Measurements from ENCODE around the gene NPM3. TPM values are rescaled to one million over a fixed set of nuclear protein-coding genes. Genes with fewer than 3 reads are reported as not detected.

The NPM3 gene
- total RNA-seq, 4 donors from 2014 or later, result 12.9 to 37.0 (median 16.0) TPM

GRCh38 chr10:101748496-101748895 is 34.8 kb downstream of the NPM3 start:
- H3K9me3 ChIP-seq, result no peaks in the 10 kb centered on the region
- intact Hi-C loops (cut with DNase I; ENCODE audit: low total_unique reads), result no loop called here

GRCh38 chr10:101745074-101745696 is 38.1 kb downstream of the NPM3 start:
- Histone ChIP-seq H3K27ac (no peak overlapping the region), H3K36me3 (no peaks in the 10 kb centered on the region), H3K9me3 (no peaks in the 10 kb centered on the region), H3K27me3 (no peaks in the 10 kb centered on the region), H3K4me1 (no peaks in the 10 kb centered on the region), H3K4me3 (no peak overlapping the region)
- in situ Hi-C loops (cut with MboI; ENCODE audit: low sequenced_read_pairs in 4 of 4), result no loop called here
- intact Hi-C loops (cut with DNase I; ENCODE audit: low total_unique reads), result no loop called here
- ATAC-seq (no peak), DNase-seq (no peak)
- TF ChIP-seq POLR2A (IDR thresholded peaks at IDR 0.05) (no peak), CTCF (IDR thresholded peaks at IDR 0.05 in 4 of 5, conservative IDR thresholded peaks at IDR 0.05 in 1 of 5) (no peak)

More at GRCh38 chr10:101748496-101748895, 34.8 kb downstream of the NPM3 start:
- H3K27ac ChIP-seq, result no peak overlapping the region
- DNase-seq (no peak), ATAC-seq (no peak)
- TF ChIP-seq POLR2A (IDR thresholded peaks at IDR 0.05) (no peak), CTCF (IDR thresholded peaks at IDR 0.05 in 4 of 5, conservative IDR thresholded peaks at IDR 0.05 in 1 of 5) (no peak)
- H3K4me1 ChIP-seq, result no peaks in the 10 kb centered on the region
- H3K4me3 ChIP-seq, result no peak overlapping the region
- in situ Hi-C loops (cut with MboI; ENCODE audit: low sequenced_read_pairs in 4 of 4), result no loop called here
- H3K27me3 ChIP-seq, result no peaks in the 10 kb centered on the region
- no peaks in the 10 kb centered on the region for H3K36me3 ChIP-seq

GRCh38 chr10:101744267-101744666 is 39.0 kb downstream of the NPM3 start:
- no peaks in the 10 kb centered on the region for H3K36me3 ChIP-seq
- H3K4me3 ChIP-seq, result no peak overlapping the region
- no peak for DNase-seq
- no peaks in the 10 kb centered on the region for H3K27me3 ChIP-seq
- ATAC-seq, result no peak
- H3K4me1 ChIP-seq, result no peaks in the 10 kb centered on the region
- H3K27ac ChIP-seq, result no peak overlapping the region
- in situ Hi-C loops (cut with MboI; ENCODE audit: low sequenced_read_pairs in 4 of 4) (no loop called here), intact Hi-C loops (cut with DNase I; ENCODE audit: low total_unique reads) (no loop called here)
- no peaks in the 10 kb centered on the region for H3K9me3 ChIP-seq
- TF ChIP-seq POLR2A (IDR thresholded peaks at IDR 0.05) (no peak), CTCF (IDR thresholded peaks at IDR 0.05 in 4 of 5, conservative IDR thresholded peaks at IDR 0.05 in 1 of 5) (no peak)

- DNase-seq, result no peak
- TF ChIP-seq CTCF (IDR thresholded peaks at IDR 0.05 in 4 of 5, conservative IDR thresholded peaks at IDR 0.05 in 1 of 5), result no peak
- TF ChIP-seq POLR2A (IDR thresholded peaks at IDR 0.05), result no peak
- H3K4me3 ChIP-seq, result no peak overlapping the region
- H3K36me3 ChIP-seq, result no peaks in the 10 kb centered on the region
- no peak for ATAC-seq
- in situ Hi-C loops (cut with MboI; ENCODE audit: low sequenced_read_pairs in 4 of 4) (no loop called here), intact Hi-C loops (cut with DNase I; ENCODE audit: low total_unique reads) (no loop called here)
- H3K9me3 ChIP-seq, result no peaks in the 10 kb centered on the region
- no peak overlapping the region for H3K27ac ChIP-seq
- H3K4me1 ChIP-seq, result no peaks in the 10 kb centered on the region
- H3K27me3 ChIP-seq, result no peaks in the 10 kb centered on the region
These were observed 41.3 kb downstream of the NPM3 start for GRCh38 chr10:101741938-101742337.

- Histone ChIP-seq H3K9me3 (no peaks in the 10 kb centered on the region), H3K27me3 (peaks cover 0 to 5% (median 0%) of the 10 kb centered on the region in 3 donors), H3K36me3 (no peaks in the 10 kb centered on the region), H3K27ac (no peak overlapping the region), H3K4me3 (no peak overlapping the region), H3K4me1 (no peaks in the 10 kb centered on the region)
- intact Hi-C loops (cut with DNase I; ENCODE audit: low total_unique reads) (no loop called here), in situ Hi-C loops (cut with MboI; ENCODE audit: low sequenced_read_pairs in 4 of 4) (no loop called here)
- TF ChIP-seq CTCF (IDR thresholded peaks at IDR 0.05 in 4 of 5, conservative IDR thresholded peaks at IDR 0.05 in 1 of 5) (no peak), POLR2A (IDR thresholded peaks at IDR 0.05) (no peak)
- ATAC-seq, result no peak
- no peak for DNase-seq
These were observed 46.6 kb downstream of the NPM3 start for GRCh38 chr10:101736666-101737065.

Data from gastrocnemius medialis (tissue), 4 donors.